Stimulated activated CD8-positive, alpha-beta memory T cell treated with anti-CD3 and anti-CD28 coated beads, Interleukin-15, amount 100 ng/mL, for 48 hours (primary cell): ENCODE data around the gene VWA1.
A peak's percentile ranks its signal among the peaks of the same experiment; 100 is the strongest.
"Not testable (repeated sequence)": the region's sequence is repeated elsewhere in the genome, so short reads cannot be mapped to it uniquely, and the experiment has no call there.

Experiments
- DNase-seq, 2 donors: peaks; one replicate each; pipeline ENCODE4 v3.0.0-alpha.2; 2020; ENCODE audit warnings: low read depth in 2 of 2

Gene VWA1

GRCh38 chr1:1459156-1459555 lies 23.7 kb downstream of the VWA1 start:
- DNase-seq: not testable (repeated sequence)

- DNase-seq: not testable (repeated sequence)
Observed at GRCh38 chr1:1459711-1460110, 24.2 kb downstream of the VWA1 start.

GRCh38 chr1:1460540-1461130 lies 25.1 kb downstream of the VWA1 start:
- no peak for DNase-seq

- no peak for DNase-seq
Observed at GRCh38 chr1:1461721-1462317, 26.3 kb downstream of the VWA1 start.

- DNase-seq: no peak
Observed at GRCh38 chr1:1462318-1462966, 27.0 kb downstream of the VWA1 start.

- no peak for DNase-seq
Observed at GRCh38 chr1:1463312-1463711, 27.8 kb downstream of the VWA1 start.

- not testable (repeated sequence) for DNase-seq
Observed at GRCh38 chr1:1468196-1468985, 32.9 kb downstream of the VWA1 start.

GRCh38 chr1:1470626-1471388 lies 35.3 kb downstream of the VWA1 start:
- DNase-seq: no peak

GRCh38 chr1:1471389-1472052 lies 36.0 kb downstream of the VWA1 start, which contains the start of gene ATAD3B:
Gene ATAD3B, plus strand, starts transcription at chr1:1471765. Its CDS starts 120 bp downstream, at chr1:1471885.
- peak; percentile 95 for DNase-seq

GRCh38 chr1:1472053-1472876 lies 36.8 kb downstream of the VWA1 start:
- not testable (repeated sequence) for DNase-seq

- not testable (repeated sequence) for DNase-seq
Observed at GRCh38 chr1:1476011-1476410, 40.5 kb downstream of the VWA1 start.

- no peak for DNase-seq
Observed at GRCh38 chr1:1477206-1477605, 41.7 kb downstream of the VWA1 start.

GRCh38 chr1:1479547-1480487 lies 44.3 kb downstream of the VWA1 start:
- no peak for DNase-seq

- not testable (repeated sequence) for DNase-seq
Observed at GRCh38 chr1:1480488-1480867, 45.0 kb downstream of the VWA1 start.

GRCh38 chr1:1481811-1482210 lies 46.3 kb downstream of the VWA1 start:
- not testable (repeated sequence) for DNase-seq

- no peak for DNase-seq
Observed at GRCh38 chr1:1482856-1483255, 47.4 kb downstream of the VWA1 start.

- DNase-seq: no peak
Observed at GRCh38 chr1:1483714-1484113, 48.2 kb downstream of the VWA1 start.

- DNase-seq: not testable (repeated sequence)
Observed at GRCh38 chr1:1484976-1485750, 49.7 kb downstream of the VWA1 start.
